GM12864 (cell line): ENCODE measurements around the gene S100A8.
"Not testable (repeated sequence)": the region's sequence is repeated elsewhere in the genome, so short reads cannot be mapped to it uniquely, and the experiment has no call there.

Experiments used
- DNase-seq: peaks from one replicate; pipeline ENCODE4 v3.0.0-alpha.2; 2011; ENCODE audit warnings: low read depth
- H3K4me3 ChIP-seq: 2 replicates; pipeline ENCODE4 v1.5.1; 2011; ENCODE audit warnings: mild to moderate bottlenecking, low read depth, low read length, control low read depth
- CTCF ChIP-seq: IDR thresholded peaks from 2 replicates; pipeline ENCODE4 v1.5.1; 2011; ENCODE audit warnings: low read depth, mild to moderate bottlenecking, moderate library complexity, low read length, control low read depth, inconsistent platforms; ENCODE audit errors: missing control alignments

Gene S100A8

GRCh38 chr1:153353226-153353947 is 37.5 kb downstream of the S100A8 start:
- TF ChIP-seq CTCF: peak; percentile 60
- DNase-seq: no peak
- H3K4me3 ChIP-seq: no peak overlapping the region

- DNase-seq: peak; percentile 31
- peak; percentile 86 for TF ChIP-seq CTCF
- no peak overlapping the region for H3K4me3 ChIP-seq
These were observed 38.4 kb downstream of the S100A8 start for GRCh38 chr1:153352523-153352922.

GRCh38 chr1:153350321-153350957 is 40.4 kb downstream of the S100A8 start:
- DNase-seq: no peak
- no peak overlapping the region for H3K4me3 ChIP-seq
- no peak for TF ChIP-seq CTCF

- H3K4me3 ChIP-seq: no peak overlapping the region
- no peak for DNase-seq
- TF ChIP-seq CTCF: no peak
These were observed 41.2 kb downstream of the S100A8 start for GRCh38 chr1:153349363-153350320.

GRCh38 chr1:153348511-153349362 is 42.1 kb downstream of the S100A8 start, which contains the start of gene PGLYRP4:
Gene PGLYRP4 (minus strand): TSS chr1:153348841. CDS start chr1:153347932, 909 bp downstream.
- no peak for DNase-seq
- H3K4me3 ChIP-seq: no peak within 1 kb of the TSS
- TF ChIP-seq CTCF: no peak

- DNase-seq: no peak
- no peak for TF ChIP-seq CTCF
- no peak overlapping the region for H3K4me3 ChIP-seq
These were observed 43.0 kb downstream of the S100A8 start for GRCh38 chr1:153347856-153348255.

- not testable (repeated sequence) for H3K4me3 ChIP-seq
These were observed 43.8 kb downstream of the S100A8 start for GRCh38 chr1:153347049-153347448.

More at GRCh38 chr1:153347049-153347448, 43.8 kb downstream of the S100A8 start:
- DNase-seq: not testable (repeated sequence)
